ENCODE measurements around the gene DUSP19. TPM values are rescaled to one million over a fixed set of nuclear protein-coding genes. Genes with fewer than 3 reads are reported as not detected.
"Not testable (repeated sequence)": the region's sequence is repeated elsewhere in the genome, so short reads cannot be mapped to it uniquely, and the experiment has no call there.

The DUSP19 gene
- total RNA-seq, 6 experiments from 2014 or later = 0.37 to 1.5 (median 0.78) TPM

- Histone ChIP-seq H3K9me3 (no peaks in the 10 kb centered on the region), H3K4me3 (peak overlapping the region; percentile 70 to 73 (median 70)), H3K27me3 (no peaks in the 10 kb centered on the region), H3K4me1 (peaks cover 0 to 26% (median 2%) of the 10 kb centered on the region in 4 donors), H3K36me3 (no peaks in the 10 kb centered on the region), H3K27ac (peak overlapping the region; percentile 91 to 93 (median 93))
- TF ChIP-seq POLR2A (IDR thresholded peaks at IDR 0.05) = peak; percentile 52
- TF ChIP-seq, protein P1, sequence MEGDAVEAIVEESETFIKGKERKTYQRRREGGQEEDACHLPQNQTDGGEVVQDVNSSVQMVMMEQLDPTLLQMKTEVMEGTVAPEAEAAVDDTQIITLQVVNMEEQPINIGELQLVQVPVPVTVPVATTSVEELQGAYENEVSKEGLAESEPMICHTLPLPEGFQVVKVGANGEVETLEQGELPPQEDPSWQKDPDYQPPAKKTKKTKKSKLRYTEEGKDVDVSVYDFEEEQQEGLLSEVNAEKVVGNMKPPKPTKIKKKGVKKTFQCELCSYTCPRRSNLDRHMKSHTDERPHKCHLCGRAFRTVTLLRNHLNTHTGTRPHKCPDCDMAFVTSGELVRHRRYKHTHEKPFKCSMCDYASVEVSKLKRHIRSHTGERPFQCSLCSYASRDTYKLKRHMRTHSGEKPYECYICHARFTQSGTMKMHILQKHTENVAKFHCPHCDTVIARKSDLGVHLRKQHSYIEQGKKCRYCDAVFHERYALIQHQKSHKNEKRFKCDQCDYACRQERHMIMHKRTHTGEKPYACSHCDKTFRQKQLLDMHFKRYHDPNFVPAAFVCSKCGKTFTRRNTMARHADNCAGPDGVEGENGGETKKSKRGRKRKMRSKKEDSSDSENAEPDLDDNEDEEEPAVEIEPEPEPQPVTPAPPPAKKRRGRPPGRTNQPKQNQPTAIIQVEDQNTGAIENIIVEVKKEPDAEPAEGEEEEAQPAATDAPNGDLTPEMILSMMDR (IDR thresholded peaks at IDR 0.05) = no peak
- intact Hi-C loops (cut with DNase I) = no loop called here
- DNase-seq = peak; percentile 55 to 63 (median 61)
- peak; percentile 41 to 67 (median 62) for ATAC-seq
- WGBS (ENCODE audit: insufficient coverage, low coverage, low lambda C conversion rate, missing lambda C conversion rate) = under 1% methylated on average over 32 of the region's 91 CpGs
Measured at GRCh38 chr2:183037553-183038340, 40.8 kb upstream of the DUSP19 start.

GRCh38 chr2:183038341-183039300 is 39.9 kb upstream of the DUSP19 start, which contains the start of gene NCKAP1:
NCKAP1 (minus strand) TSS chr2:183038457; CDS start chr2:183038099, 358 bp downstream.
- WGBS (ENCODE audit: insufficient coverage, low coverage, low lambda C conversion rate, missing lambda C conversion rate) = 5% methylated on average over 11 of the region's 68 CpGs
- TF ChIP-seq POLR2A (IDR thresholded peaks at IDR 0.05) = no peak
- TF ChIP-seq, protein P1 (IDR thresholded peaks at IDR 0.05) = peak; percentile 88 to 99 (median 92)
- Histone ChIP-seq H3K27ac (peak within 1 kb of the TSS; percentile 91 to 93 (median 93)), H3K4me1 (peaks cover 0 to 26% (median 2%) of the 10 kb centered on the region in 4 donors), H3K4me3 (peak within 1 kb of the TSS; percentile 70 to 73 (median 70)), H3K9me3 (no peaks in the 10 kb centered on the region), H3K27me3 (no peaks in the 10 kb centered on the region), H3K36me3 (no peaks in the 10 kb centered on the region)
- intact Hi-C loops (cut with DNase I) = no loop called here
- ATAC-seq = peak; percentile 95 to 98 (median 96)
- DNase-seq = peak; percentile 92 to 94 (median 93)

GRCh38 chr2:183040604-183041003 is 37.9 kb upstream of the DUSP19 start:
- DNase-seq (no peak), ATAC-seq (no peak)
- intact Hi-C loops (cut with DNase I) = no loop called here
- no peaks in the 10 kb centered on the region for H3K36me3 ChIP-seq
- H3K27me3 ChIP-seq = no peaks in the 10 kb centered on the region
- no peak overlapping the region for H3K27ac ChIP-seq
- H3K4me1 ChIP-seq = peaks cover 0 to 15% (median 2%) of the 10 kb centered on the region in 4 donors
- H3K9me3 ChIP-seq = no peaks in the 10 kb centered on the region
- TF ChIP-seq, protein P1 (IDR thresholded peaks at IDR 0.05) = no peak
- no peak for TF ChIP-seq POLR2A (IDR thresholded peaks at IDR 0.05)
- H3K4me3 ChIP-seq = no peak overlapping the region
- 80% methylated on average over 2 of the region's 2 CpGs for WGBS (ENCODE audit: insufficient coverage, low coverage, low lambda C conversion rate, missing lambda C conversion rate)

DNA sequence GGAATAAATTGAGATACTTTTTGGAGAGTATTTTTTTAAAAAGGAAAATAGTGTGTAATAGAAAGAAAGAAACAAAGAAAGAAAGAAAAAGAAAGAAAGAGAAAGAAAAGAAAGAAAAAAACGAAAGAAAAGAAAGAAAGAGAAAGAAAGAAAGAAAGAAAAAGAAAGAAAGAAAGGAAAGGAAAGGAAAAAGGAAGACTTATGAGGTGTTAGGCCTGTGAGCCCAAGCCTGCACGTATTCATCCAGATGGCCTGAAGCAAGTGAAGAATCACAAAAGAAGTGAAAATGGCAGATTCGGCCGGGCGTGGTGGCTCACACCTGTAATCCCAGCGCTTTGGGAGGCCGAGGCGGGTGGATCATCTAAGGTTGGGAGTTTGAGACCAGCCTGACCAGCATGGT is 35.0 kb upstream of the DUSP19 start:
- 53% methylated on average over 2 of the region's 8 CpGs for WGBS (ENCODE audit: insufficient coverage, low coverage, low lambda C conversion rate, missing lambda C conversion rate)
- H3K36me3 ChIP-seq; H3K27ac ChIP-seq; ATAC-seq; H3K27me3 ChIP-seq; H3K4me3 ChIP-seq; DNase-seq; intact Hi-C loops (cut with DNase I); H3K9me3 ChIP-seq; H3K4me1 ChIP-seq: not testable (repeated sequence)

DNA sequence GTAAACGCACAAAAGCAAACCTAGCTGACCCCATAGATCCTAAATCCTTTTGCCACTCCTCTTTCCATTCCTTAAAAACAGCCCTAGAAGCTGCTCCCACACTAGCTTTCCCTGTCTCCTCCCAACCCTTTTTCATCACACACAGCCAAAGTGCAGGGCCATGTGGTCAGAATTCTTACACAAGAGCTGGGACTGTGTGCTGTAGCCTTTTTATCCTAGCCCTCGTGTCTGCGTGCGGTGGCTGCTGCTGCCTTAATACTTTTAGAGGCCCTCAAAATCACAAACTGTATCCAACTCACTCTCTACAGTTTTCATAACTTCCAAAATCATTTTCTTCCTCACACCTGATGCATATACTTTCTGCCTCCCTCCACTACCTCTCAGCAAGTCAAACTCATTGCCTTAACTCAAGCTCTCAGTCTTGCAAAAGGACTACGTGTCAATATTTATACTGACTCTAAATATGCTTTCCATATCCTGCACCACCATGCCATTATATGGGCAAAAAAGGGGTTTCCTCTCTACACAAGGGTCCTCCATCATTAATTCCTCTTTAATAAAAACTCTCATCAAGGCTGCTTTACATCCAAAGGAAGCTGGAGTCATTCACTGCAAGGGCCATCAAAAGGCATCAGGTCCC is 30.9 kb upstream of the DUSP19 start:
- H3K36me3 ChIP-seq; H3K4me3 ChIP-seq; H3K4me1 ChIP-seq; intact Hi-C loops (cut with DNase I); H3K27me3 ChIP-seq; H3K9me3 ChIP-seq; H3K27ac ChIP-seq; ATAC-seq; DNase-seq: not testable (repeated sequence)
- WGBS (ENCODE audit: insufficient coverage, low coverage, low lambda C conversion rate, missing lambda C conversion rate) = 48% methylated on average over 5 of the region's 5 CpGs
